NT2/D1 (cell line): ENCODE results near the gene C11orf54.
"Not testable (repeated sequence)": the region's sequence is repeated elsewhere in the genome, so short reads cannot be mapped to it uniquely, and the experiment has no call there.

Source experiments
- DNase-seq: peaks from one replicate; pipeline ENCODE4 v3.0.0-alpha.2; 2011; ENCODE audit warnings: low read depth, low spot score
- H3K27me3 ChIP-seq: 2 replicates; pipeline ENCODE4 v1.6.0; 2011; ENCODE audit warnings: mild to moderate bottlenecking; ENCODE audit not compliant: insufficient read length, insufficient read depth
- H3K36me3 ChIP-seq: 2 replicates; pipeline ENCODE4 v1.6.1; 2011; ENCODE audit warnings: mild to moderate bottlenecking, low read length, mixed read lengths; ENCODE audit not compliant: insufficient read depth, insufficient read length
- H3K4me1 ChIP-seq: 2 replicates; pipeline ENCODE4 v1.5.1; 2011; ENCODE audit not compliant: insufficient read depth, insufficient read length
- H3K4me3 ChIP-seq: 2 replicates; pipeline ENCODE4 v1.5.1; 2011; ENCODE audit warnings: low read depth; ENCODE audit not compliant: insufficient read length
- H3K9ac ChIP-seq: 2 replicates; pipeline ENCODE4 v1.6.0; 2011; ENCODE audit warnings: low read depth; ENCODE audit not compliant: insufficient read length
- H3K9me3 ChIP-seq: 2 replicates; pipeline ENCODE4 v1.5.1; 2011; ENCODE audit warnings: mild to moderate bottlenecking, low read length; ENCODE audit not compliant: insufficient read depth
- SUZ12 ChIP-seq: IDR thresholded peaks from 2 replicates; pipeline ENCODE4 v1.6.1; 2011; ENCODE audit not compliant: insufficient read length, insufficient read depth; ENCODE audit errors: extremely low read depth
- YY1 ChIP-seq: IDR thresholded peaks from 2 replicates; pipeline ENCODE4 v1.6.1; 2011; ENCODE audit not compliant: insufficient read length, insufficient read depth
- ZNF274 ChIP-seq: IDR thresholded peaks from 2 replicates; pipeline ENCODE4 v1.6.1; 2011; ENCODE audit warnings: mild to moderate bottlenecking, low read depth, low read length

The C11orf54 gene

DNA sequence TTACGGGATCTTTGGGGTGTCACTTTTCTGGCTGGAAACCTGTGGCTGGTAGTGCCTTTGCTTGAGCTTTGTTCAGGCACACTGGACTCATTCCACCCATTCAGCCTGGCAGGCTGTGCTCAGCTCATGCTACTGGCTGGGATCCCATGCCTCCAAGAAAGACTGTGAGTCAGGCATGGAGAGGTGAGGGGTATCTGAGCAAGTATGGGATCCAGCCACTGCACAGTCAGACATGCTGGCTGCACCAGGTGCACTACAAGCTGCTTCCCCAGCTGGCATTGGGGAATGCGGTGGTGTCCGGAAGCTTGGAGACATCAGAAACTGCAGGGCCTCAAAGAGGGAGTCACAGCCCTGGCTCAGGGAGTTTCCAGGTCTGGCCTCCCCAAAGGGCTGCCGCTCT, 30.7 kb downstream of the C11orf54 start:
- Histone ChIP-seq H3K4me3 (no peak overlapping the region), H3K9ac (no peak overlapping the region), H3K36me3 (no peaks in the 10 kb centered on the region), H3K4me1 (no peaks in the 10 kb centered on the region), H3K9me3 (no peaks in the 10 kb centered on the region; the same call in 1 of the 2 replicates), H3K27me3 (no peaks in the 10 kb centered on the region)
- no peak for DNase-seq
- TF ChIP-seq ZNF274 (no peak), SUZ12 (no peak), YY1 (no peak)

DNA sequence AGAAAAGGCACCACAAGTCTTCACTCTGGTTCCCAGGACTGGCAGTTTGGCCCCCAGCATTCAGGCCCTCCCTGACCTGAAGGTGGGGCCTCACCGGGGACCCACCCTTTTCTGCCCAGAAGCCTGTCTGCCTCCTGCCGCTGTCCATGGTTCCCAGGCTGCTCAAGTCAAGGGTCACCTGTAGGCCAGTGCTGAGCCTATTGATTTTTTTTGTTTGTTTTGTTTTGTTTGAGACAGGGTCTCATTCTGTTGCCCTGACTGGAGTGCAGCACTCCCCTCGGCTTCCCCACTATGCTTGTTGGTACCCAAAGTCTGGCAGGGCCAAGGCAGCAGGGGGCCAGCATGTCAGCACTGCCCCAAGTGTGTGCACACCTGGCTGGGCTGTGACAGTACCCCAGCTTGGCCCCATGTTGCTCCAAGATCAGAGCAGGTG, 31.6 kb downstream of the C11orf54 start:
- no peaks in the 10 kb centered on the region for H3K27me3 ChIP-seq
- no peak overlapping the region for H3K9ac ChIP-seq
- no peaks in the 10 kb centered on the region for H3K36me3 ChIP-seq
- no peaks in the 10 kb centered on the region; the same call in 1 of the 2 replicates for H3K9me3 ChIP-seq
- TF ChIP-seq YY1 (no peak), ZNF274 (no peak), SUZ12 (no peak)
- no peaks in the 10 kb centered on the region for H3K4me1 ChIP-seq
- no peak overlapping the region for H3K4me3 ChIP-seq
- no peak for DNase-seq

DNA sequence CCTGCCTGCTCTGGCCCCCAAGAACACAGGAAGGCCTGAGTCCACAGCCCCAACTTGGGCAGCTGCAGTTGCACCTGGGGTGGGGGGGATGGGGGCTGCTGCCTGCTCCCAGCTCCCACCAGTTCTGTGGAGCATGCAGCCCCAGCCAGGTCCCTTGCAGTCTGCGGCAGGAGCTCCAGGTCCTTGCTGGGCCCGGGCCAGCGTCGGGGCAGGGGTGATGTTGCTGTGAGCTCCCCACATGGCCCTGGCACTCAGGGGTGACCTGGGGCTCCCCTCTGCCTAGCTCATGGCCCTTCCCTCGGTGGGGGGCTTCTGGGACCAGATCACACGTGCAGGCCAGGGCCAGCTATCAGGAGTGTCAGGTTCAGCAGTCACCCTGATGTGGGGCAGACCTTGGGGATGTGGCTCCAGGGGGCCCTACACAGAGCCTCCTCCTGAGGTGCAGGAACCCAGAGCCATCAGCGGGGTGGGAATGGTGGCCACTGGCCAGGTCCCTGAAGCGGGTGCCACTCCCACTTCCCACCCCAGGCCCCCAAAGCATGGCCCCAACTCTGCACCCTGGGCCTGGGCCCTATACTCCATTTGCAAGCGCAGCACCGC, 32.2 kb downstream of the C11orf54 start:
- no peak for TF ChIP-seq YY1
- TF ChIP-seq SUZ12: no peak
- no peak for TF ChIP-seq ZNF274
- Histone ChIP-seq H3K27me3 (no peaks in the 10 kb centered on the region), H3K4me1 (no peaks in the 10 kb centered on the region), H3K9ac (no peak overlapping the region), H3K9me3 (no peaks in the 10 kb centered on the region; the same call in 1 of the 2 replicates), H3K4me3 (no peak overlapping the region), H3K36me3 (no peaks in the 10 kb centered on the region)
- DNase-seq: no peak

DNA sequence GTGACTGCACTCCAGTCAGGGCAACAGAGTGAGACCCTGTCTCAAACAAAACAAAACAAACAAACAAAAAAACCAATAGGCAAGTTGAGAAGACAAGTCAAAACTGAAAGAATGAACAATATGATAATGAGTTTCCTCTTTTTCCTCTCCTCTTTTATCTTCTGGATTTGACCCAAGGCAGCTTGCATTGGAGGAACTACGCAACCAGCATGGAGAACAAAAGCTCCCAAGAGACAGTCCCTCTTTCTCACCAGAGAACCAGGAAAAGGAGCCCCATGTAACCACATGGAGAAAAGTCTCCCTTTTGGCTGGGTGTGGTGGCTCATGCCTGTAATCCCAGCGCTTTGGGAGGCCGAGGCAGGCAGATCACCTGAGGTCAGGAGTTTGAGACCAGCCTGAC, 33.1 kb downstream of the C11orf54 start:
- H3K9ac ChIP-seq, H3K4me3 ChIP-seq, H3K36me3 ChIP-seq, H3K4me1 ChIP-seq, DNase-seq, H3K27me3 ChIP-seq, H3K9me3 ChIP-seq: not testable (repeated sequence)

DNA sequence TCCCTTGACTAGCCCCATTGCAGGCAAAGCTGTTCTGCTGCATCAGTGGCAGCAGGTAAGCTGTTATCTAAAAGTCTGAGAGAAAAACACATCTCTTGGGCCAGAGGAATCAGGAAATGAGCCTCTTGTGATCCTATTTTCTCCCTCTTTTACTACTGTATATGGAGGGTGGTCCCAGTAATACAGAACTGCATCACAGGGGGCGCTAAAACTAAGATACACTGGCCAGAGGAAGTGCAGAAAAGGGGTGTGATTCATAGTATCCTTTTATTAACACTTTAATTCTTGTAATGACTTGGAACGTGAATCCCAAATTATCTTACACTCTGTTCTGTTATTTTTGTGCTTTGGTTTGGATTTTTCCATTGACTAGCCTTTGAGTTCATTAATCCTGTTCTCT, 33.8 kb downstream of the C11orf54 start:
- Histone ChIP-seq H3K27me3 (no peaks in the 10 kb centered on the region), H3K4me1 (no peaks in the 10 kb centered on the region), H3K4me3 (no peak overlapping the region), H3K9ac (no peak overlapping the region), H3K36me3 (no peaks in the 10 kb centered on the region), H3K9me3 (no peaks in the 10 kb centered on the region; the same call in 1 of the 2 replicates)
- no peak for DNase-seq
- TF ChIP-seq ZNF274: no peak
- no peak for TF ChIP-seq SUZ12
- no peak for TF ChIP-seq YY1

DNA sequence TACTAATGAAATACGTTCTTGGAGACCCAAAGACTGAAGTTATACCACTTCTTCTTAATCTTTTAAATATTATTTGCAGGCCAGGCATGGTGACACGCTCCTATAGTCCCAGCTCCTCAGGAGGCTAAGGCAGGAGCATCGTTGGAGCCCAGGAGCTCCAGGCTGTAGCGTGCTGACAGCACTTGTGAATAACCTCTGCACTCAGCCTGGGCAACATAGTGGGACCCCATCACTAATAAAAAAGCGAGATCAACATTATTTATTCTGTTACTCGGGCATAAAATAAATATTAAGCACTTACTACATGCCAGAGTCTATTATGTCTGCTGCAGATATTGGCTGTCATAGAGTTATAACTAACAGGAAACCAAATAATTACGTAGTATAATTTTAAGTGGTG, 41.9 kb downstream of the C11orf54 start:
- TF ChIP-seq SUZ12 (no peak), YY1 (no peak), ZNF274 (no peak)
- peak overlapping the region; percentile 94 for H3K4me3 ChIP-seq
- DNase-seq: no peak
- no peaks in the 10 kb centered on the region for H3K9me3 ChIP-seq
- H3K9ac ChIP-seq: peak overlapping the region; percentile 93
- H3K27me3 ChIP-seq: no peaks in the 10 kb centered on the region
- peaks cover 4% of the 10 kb centered on the region for H3K36me3 ChIP-seq
- no peaks in the 10 kb centered on the region for H3K4me1 ChIP-seq

DNA sequence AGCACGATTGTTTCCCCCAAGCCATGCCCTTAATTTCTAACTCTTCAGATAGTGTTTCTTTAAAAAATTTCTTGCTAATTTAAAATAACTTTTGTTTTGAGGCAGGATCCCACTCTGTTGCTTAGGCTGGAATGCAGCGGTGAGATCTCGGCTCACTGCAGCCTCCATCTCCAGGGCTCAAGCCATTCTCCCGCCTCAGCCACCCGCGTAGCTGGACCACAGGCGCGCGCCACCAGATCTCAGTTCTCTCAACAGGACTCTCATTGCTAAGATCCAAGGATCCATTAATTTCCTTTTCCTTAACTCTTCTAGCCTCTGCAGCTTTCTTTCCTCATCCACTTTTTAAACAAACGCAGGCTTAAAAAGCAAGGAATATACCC, 42.3 kb downstream of the C11orf54 start:
- Histone ChIP-seq H3K4me1 (no peaks in the 10 kb centered on the region), H3K36me3 (peaks cover 6% of the 10 kb centered on the region), H3K9ac (peak overlapping the region; percentile 93), H3K4me3 (peak overlapping the region; percentile 94), H3K27me3 (no peaks in the 10 kb centered on the region), H3K9me3 (no peaks in the 10 kb centered on the region)
- DNase-seq: no peak
- TF ChIP-seq YY1 (no peak), SUZ12 (no peak), ZNF274 (no peak)
